ENCODE measurements around the gene SNRNP48. TPM values are rescaled to one million over a fixed set of nuclear protein-coding genes. Genes with fewer than 3 reads are reported as not detected.

SNRNP48 gene
- total RNA-seq, 4 donors from 2014 or later, result 5.3 to 11.6 (median 8.7) TPM

DNA sequence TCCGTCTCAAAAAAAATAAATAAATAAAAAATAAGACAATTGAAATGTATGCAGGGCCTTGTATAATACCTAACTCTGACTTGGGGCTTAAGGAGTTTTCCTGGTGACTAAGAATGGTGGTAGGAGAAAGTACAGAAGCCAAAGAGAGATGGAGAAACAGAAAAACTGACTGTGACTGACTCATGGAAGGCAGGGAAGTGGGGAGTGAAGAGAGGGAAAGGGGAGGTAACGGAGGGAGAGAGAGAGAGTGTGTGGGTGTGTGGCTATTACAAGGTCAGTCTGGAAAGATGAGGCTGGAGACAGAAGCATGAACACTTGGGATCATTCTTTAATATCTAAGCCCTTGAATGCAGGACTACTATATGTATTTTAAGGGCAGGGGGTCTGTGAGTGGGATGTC lies 38.5 kb downstream of the SNRNP48 start:
- no peaks in the 10 kb centered on the region for H3K4me1 ChIP-seq
- no peak for DNase-seq
- no peak overlapping the region for H3K27ac ChIP-seq
- no peak overlapping the region for H3K4me3 ChIP-seq
- no peaks in the 10 kb centered on the region for H3K36me3 ChIP-seq
- H3K27me3 ChIP-seq, result no peaks in the 10 kb centered on the region
- H3K9me3 ChIP-seq, result no peaks in the 10 kb centered on the region
- intact Hi-C loops (cut with DNase I), result no loop called here
- TF ChIP-seq POLR2A (IDR thresholded peaks at IDR 0.05), result no peak
- TF ChIP-seq, protein P1, sequence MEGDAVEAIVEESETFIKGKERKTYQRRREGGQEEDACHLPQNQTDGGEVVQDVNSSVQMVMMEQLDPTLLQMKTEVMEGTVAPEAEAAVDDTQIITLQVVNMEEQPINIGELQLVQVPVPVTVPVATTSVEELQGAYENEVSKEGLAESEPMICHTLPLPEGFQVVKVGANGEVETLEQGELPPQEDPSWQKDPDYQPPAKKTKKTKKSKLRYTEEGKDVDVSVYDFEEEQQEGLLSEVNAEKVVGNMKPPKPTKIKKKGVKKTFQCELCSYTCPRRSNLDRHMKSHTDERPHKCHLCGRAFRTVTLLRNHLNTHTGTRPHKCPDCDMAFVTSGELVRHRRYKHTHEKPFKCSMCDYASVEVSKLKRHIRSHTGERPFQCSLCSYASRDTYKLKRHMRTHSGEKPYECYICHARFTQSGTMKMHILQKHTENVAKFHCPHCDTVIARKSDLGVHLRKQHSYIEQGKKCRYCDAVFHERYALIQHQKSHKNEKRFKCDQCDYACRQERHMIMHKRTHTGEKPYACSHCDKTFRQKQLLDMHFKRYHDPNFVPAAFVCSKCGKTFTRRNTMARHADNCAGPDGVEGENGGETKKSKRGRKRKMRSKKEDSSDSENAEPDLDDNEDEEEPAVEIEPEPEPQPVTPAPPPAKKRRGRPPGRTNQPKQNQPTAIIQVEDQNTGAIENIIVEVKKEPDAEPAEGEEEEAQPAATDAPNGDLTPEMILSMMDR (IDR thresholded peaks at IDR 0.05), result no peak
- WGBS, 2 donors, result 61 to 79% methylated on average over 2 of the region's 2 CpGs

DNA sequence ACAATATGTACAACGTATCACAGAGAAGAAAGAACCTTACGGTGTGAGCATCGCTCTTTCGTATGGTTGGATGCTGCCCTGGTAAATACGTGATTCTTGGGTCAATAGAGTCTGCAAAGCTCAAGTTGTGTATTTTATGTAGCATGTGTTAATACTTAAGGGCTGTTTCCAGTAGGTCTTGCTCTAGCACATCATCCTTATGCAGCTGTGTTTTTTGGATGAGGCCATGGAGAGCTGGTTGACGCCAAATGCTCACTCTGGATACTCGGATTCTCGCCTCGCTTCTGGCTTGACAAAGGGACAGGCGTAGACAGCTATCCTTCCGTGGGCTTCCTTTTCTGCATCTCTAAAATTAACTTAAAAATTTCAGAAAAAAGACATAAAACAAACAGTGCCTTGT lies 38.9 kb downstream of the SNRNP48 start:
- no peak overlapping the region for H3K27ac ChIP-seq
- WGBS, 2 donors, result 79 to 91% methylated on average over 11 of the region's 11 CpGs
- H3K9me3 ChIP-seq, result no peaks in the 10 kb centered on the region
- H3K4me3 ChIP-seq, result no peak overlapping the region
- H3K36me3 ChIP-seq, result no peaks in the 10 kb centered on the region
- no peak for TF ChIP-seq POLR2A (IDR thresholded peaks at IDR 0.05)
- TF ChIP-seq, protein P1 (IDR thresholded peaks at IDR 0.05), result no peak
- no peaks in the 10 kb centered on the region for H3K27me3 ChIP-seq
- no peak for DNase-seq
- no peaks in the 10 kb centered on the region for H3K4me1 ChIP-seq
- intact Hi-C loops (cut with DNase I), result no loop called here

DNA sequence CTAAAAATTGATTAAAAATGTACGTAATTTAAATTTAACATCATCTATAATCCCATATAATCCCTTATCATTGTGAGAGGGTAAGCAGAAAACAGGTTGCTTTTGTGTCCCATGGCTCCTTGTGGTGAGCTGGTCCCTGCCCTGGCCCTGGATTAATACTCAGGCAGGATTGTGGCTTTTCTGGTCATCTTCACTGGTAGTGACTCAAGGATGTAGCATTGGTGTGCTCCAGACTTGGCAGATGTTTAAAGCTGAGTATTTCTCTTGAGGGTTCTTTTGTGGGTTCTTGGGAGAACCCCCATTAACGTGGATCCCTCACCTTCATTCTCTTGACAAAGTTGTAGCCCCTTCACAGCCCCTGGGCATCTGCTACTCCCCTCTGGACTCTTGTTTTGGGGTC lies 39.3 kb downstream of the SNRNP48 start:
- Histone ChIP-seq H3K36me3 (no peaks in the 10 kb centered on the region), H3K4me1 (no peaks in the 10 kb centered on the region), H3K4me3 (no peak overlapping the region), H3K9me3 (no peaks in the 10 kb centered on the region), H3K27ac (no peak overlapping the region), H3K27me3 (no peaks in the 10 kb centered on the region)
- intact Hi-C loops (cut with DNase I), result no loop called here
- no peak for TF ChIP-seq POLR2A (IDR thresholded peaks at IDR 0.05)
- TF ChIP-seq, protein P1 (IDR thresholded peaks at IDR 0.05), result no peak
- DNase-seq, result no peak
- 50 to 58% methylated on average over 2 of the region's 2 CpGs for WGBS, 2 donors

DNA sequence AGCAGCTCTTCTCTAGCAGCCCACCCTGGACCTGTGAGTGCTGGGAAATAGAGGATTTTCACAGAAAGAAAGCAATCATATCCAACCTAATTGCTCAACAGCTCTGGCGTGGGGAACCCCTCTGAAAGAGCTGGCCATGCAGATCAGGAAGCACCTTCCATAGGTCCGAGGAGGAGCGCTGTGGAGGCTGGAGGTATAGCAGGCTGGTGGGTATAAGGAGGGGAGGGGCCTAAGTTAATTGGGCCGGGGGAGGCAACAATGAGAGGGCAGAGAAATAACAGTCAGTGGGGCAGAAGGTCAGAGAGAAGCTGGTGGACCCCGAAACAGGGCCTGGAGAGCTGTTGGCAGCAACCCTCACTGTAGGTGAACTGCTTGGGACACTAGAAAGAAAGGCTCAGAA lies 40.8 kb downstream of the SNRNP48 start:
- no peaks in the 10 kb centered on the region for H3K9me3 ChIP-seq
- no peak overlapping the region for H3K27ac ChIP-seq
- TF ChIP-seq, protein P1 (IDR thresholded peaks at IDR 0.05), result no peak
- no peak for TF ChIP-seq POLR2A (IDR thresholded peaks at IDR 0.05)
- DNase-seq, result no peak
- intact Hi-C loops (cut with DNase I), result no loop called here
- no peak overlapping the region for H3K4me3 ChIP-seq
- peaks cover 0 to 7% (median 0%) of the 10 kb centered on the region in 4 donors for H3K27me3 ChIP-seq
- no peaks in the 10 kb centered on the region for H3K36me3 ChIP-seq
- WGBS, 2 donors, result 79 to 80% methylated on average over 5 of the region's 5 CpGs
- H3K4me1 ChIP-seq, result no peaks in the 10 kb centered on the region

DNA sequence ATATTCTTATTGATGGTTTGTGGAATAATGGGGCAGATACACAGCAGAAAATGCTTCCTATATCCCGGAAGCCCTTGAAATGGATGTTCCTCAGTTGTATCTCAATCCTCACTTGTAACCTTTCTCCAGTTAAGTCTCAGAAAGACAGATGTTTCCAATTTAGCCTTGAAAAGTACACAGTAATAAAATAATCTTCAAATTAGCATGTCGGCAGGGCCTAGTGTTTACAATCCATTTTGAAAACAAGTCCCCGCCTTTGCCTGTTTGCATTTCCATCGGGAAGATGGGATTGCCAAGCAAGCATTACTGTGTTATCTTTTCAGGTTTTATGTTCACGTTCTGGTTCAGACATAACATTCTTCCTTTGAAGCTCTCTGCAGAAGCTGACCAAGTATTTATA lies 41.5 kb downstream of the SNRNP48 start:
- H3K9me3 ChIP-seq, result no peaks in the 10 kb centered on the region
- DNase-seq, result no peak
- no peak overlapping the region for H3K4me3 ChIP-seq
- no peaks in the 10 kb centered on the region for H3K36me3 ChIP-seq
- H3K27me3 ChIP-seq, result peaks cover 0 to 7% (median 0%) of the 10 kb centered on the region in 4 donors
- TF ChIP-seq, protein P1 (IDR thresholded peaks at IDR 0.05), result no peak
- TF ChIP-seq POLR2A (IDR thresholded peaks at IDR 0.05), result no peak
- intact Hi-C loops (cut with DNase I), result no loop called here
- H3K4me1 ChIP-seq, result no peaks in the 10 kb centered on the region
- WGBS, 2 donors, result 64 to 68% methylated on average over 5 of the region's 5 CpGs
- no peak overlapping the region for H3K27ac ChIP-seq

Data from esophagus squamous epithelium (tissue), 5 donors.